HepG2 (cell line): ENCODE measurements around the gene CACNA1D. TPM values are rescaled to one million over a fixed set of nuclear protein-coding genes. Genes with fewer than 3 reads are reported as not detected.

Experiments
- ATAC-seq: fragments of 200-7000 bp; cut with Tn5 transposase; 3 replicates; pipeline ENCODE4 v1.9.1; 2020; ENCODE audit warnings: mild to moderate bottlenecking, moderate library complexity
- BruUV-seq: library from RNA; stranded (reverse); fragments of 400-500 nt; replicated peaks from 2 replicates; lab custom pipeline; 2021; lab: Mats Ljungman, UMichigan
- CTCF ChIA-PET: fragments of 300-600 bp; formaldehyde crosslinking; extraction: SDS; loops from one replicate; lab custom pipeline; 2021; ENCODE audit warnings: low total read pairs, inconsistent platforms, low intra/inter-chr PET ratio; lab: Yijun Ruan, JAX
- POLR2A ChIA-PET: fragments of 350-600 bp; sonication (Branson Sonifier 250); formaldehyde crosslinking; loops from one replicate; lab custom pipeline; 2020; ENCODE audit warnings: antibody characterized with exemption, inconsistent platforms; lab: Yijun Ruan, JAX
- DNase-seq: peaks from one replicate; pipeline ENCODE4 v3.0.0-alpha.2; 2015; ENCODE audit warnings: low spot score
- FAIRE-seq: peaks from 3 replicates; lab custom pipeline; 2011; peaks lifted over from hg19 to GRCh38; lab: Jason Lieb, UNC
- H2AFZ ChIP-seq: one replicate; pipeline ENCODE4 v1.6.1; 2011; ENCODE audit warnings: low read length, inconsistent platforms
- H3K27ac ChIP-seq: fragments of 300-600 bp; 3 replicates; pipeline ENCODE4 v1.8.0; 2011; ENCODE audit warnings: mixed run types, mild to moderate bottlenecking, mixed read lengths, low read length, inconsistent platforms; ENCODE audit not compliant: insufficient read depth; ENCODE audit errors: extremely low read length
- H3K27me3 ChIP-seq, 2 experiments: fragments of 200-600 bp in 1 of 2; 2 replicates in 1 of 2; 3 replicates in 1 of 2; pipeline versions ENCODE4 v1.6.0 to v1.8.0; 2011; ENCODE audit warnings: low read length in 2 of 2, mild to moderate bottlenecking in 2 of 2, moderate library complexity in 2 of 2, inconsistent platforms in 1 of 2; ENCODE audit not compliant: insufficient read depth in 2 of 2, control insufficient read depth in 1 of 2
- H3K36me3 ChIP-seq, 2 experiments: fragments of 200-600 bp in 1 of 2; replicated peaks in 1 of 2; 2 replicates in 1 of 2; 3 replicates in 1 of 2; pipeline versions ENCODE4 v1.5.1 to v1.8.0; 2011; ENCODE audit warnings: low read length in 2 of 2, inconsistent platforms in 1 of 2; ENCODE audit not compliant: insufficient read depth in 2 of 2, control insufficient read depth in 1 of 2
- H3K4me1 ChIP-seq: 2 replicates; pipeline ENCODE4 v1.5.1; 2012; ENCODE audit warnings: low read length, inconsistent platforms; ENCODE audit not compliant: insufficient read depth
- H3K4me2 ChIP-seq: 2 replicates; pipeline ENCODE4 v1.6.0; 2011; ENCODE audit warnings: low read depth, low read length, inconsistent platforms
- H3K4me3 ChIP-seq, 3 experiments: fragments of 200-600 bp in 1 of 3; sonication (generic), shearing (Covaris generic) in 1 of 3; replicated peaks in 1 of 3; 2 replicates each; pipeline ENCODE4 v1.5.1; 2011 to 2016; ENCODE audit warnings: low read length in 3 of 3, inconsistent platforms in 2 of 3, low read depth in 2 of 3, mild to moderate bottlenecking in 2 of 3, control low read depth in 1 of 3, mixed read lengths in 1 of 3; ENCODE audit not compliant: insufficient read depth in 1 of 3
- H3K79me2 ChIP-seq: one replicate; pipeline ENCODE4 v1.6.1; 2011; ENCODE audit warnings: low read length, inconsistent platforms; ENCODE audit not compliant: insufficient read depth
- H3K9ac ChIP-seq: 2 replicates; pipeline ENCODE4 v1.6.0; 2011; ENCODE audit warnings: mild to moderate bottlenecking, low read depth, low read length, inconsistent platforms; ENCODE audit not compliant: insufficient read depth
- H3K9me3 ChIP-seq: 2 replicates; pipeline ENCODE4 v1.5.1; 2012; ENCODE audit warnings: mild to moderate bottlenecking, low read length
- H4K20me1 ChIP-seq: 2 replicates; pipeline ENCODE4 v1.6.0; 2011; ENCODE audit warnings: inconsistent platforms, mild to moderate bottlenecking, low read length, moderate library complexity; ENCODE audit not compliant: insufficient read depth
- ZNF577 ChIP-seq: sonication (generic); formaldehyde crosslinking; IDR thresholded peaks from 2 replicates; pipeline ENCODE4 v1.4.0; 2020; ENCODE audit warnings: mild to moderate bottlenecking, low read depth, missing genetic modification reagents, borderline replicate concordance
- WGBS: methylation state at CpG from one replicate; pipeline ENCODE4 v1.1.6; 2017; ENCODE audit warnings: low lambda C conversion rate; 5-methylcytosine and 5-hydroxymethylcytosine counted together
- in situ Hi-C: cut with HindIII; loops from 2 replicates; pipeline ENCODE4 v1.10.0; 2017; ENCODE audit warnings: low pct_unique_long_range_greater_than_20kb; ENCODE audit not compliant: extremely low pct_ligation_motif_present
- intact Hi-C: fragments of 100-400 bp; cut with micrococcal nuclease; formaldehyde crosslinking; loops from one replicate; pipeline ENCODE4 v1.10.0; 2022; ENCODE audit not compliant: unreplicated experiment
- polyA plus RNA-seq, 8 experiments: library from polyadenylated mRNA; depleted of rRNA in 3 of 8; stranded (reverse) in 7 of 8; unstranded in 1 of 8; fragments of >200 nt; fragmentation: Illumina TruSeq in 4 of 8; extraction: Trizol in 4 of 8; gene quantifications; 2 replicates each; pipeline versions ENCODE4 v1.2.1 to v1.2.3, GENCODE V29; 2011 to 2016; ENCODE audit warnings: low read depth in 4 of 8, missing spikeins in 1 of 8, mixed read lengths in 1 of 8; ENCODE audit not compliant: insufficient read depth in 1 of 8
- total RNA-seq, 5 experiments: library from RNA; depleted of rRNA; stranded (reverse); fragments of >200 nt; fragmentation: Illumina TruSeq; extraction: Trizol; gene quantifications; 2 replicates each; pipeline ENCODE4 v1.2.3, GENCODE V29; 2016; ENCODE audit warnings: low read depth in 1 of 5
- TF ChIP-seq, protein P1 (sequence below): sonication (generic); formaldehyde crosslinking; IDR thresholded peaks from 2 replicates; pipeline ENCODE4 v1.4.0; 2020; ENCODE audit warnings: missing genetic modification reagents
- TF ChIP-seq, protein P2 (sequence below): sonication (generic); formaldehyde crosslinking; IDR thresholded peaks from 2 replicates; pipeline ENCODE4 v1.4.0; 2020; ENCODE audit warnings: missing genetic modification reagents
- TF ChIP-seq, protein P3 (sequence below): sonication (generic); formaldehyde crosslinking; IDR thresholded peaks from 2 replicates; pipeline ENCODE4 v1.9.0; 2022; ENCODE audit warnings: low read depth, missing genetic modification reagents

CACNA1D gene
- total and polyA plus RNA-seq, 2 of the 13 experiments (the other 11 are each of a cell fraction or from before 2014, with no cell fraction given), result 0.26 to 0.38 TPM

DNA sequence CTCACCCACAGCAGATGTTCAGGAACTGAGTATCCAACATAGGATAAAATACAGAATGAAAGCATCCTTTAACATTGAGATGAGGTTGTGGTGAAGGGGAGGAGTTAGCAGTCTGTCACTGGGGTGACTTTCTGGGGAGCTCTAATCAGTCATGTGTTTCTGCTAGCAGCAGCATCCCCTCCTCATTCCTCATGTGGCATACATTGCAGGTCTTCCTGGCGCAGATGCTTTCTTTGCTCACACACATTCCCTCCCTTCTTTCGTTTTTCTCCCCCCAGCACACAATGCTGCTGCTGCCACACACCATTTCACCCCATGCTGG lies 135.0 kb downstream of the CACNA1D start:
- POLR2A ChIA-PET, result no interaction called here
- Histone ChIP-seq H3K36me3 (no peaks in the 10 kb centered on the region), H2AFZ (no peak overlapping the region), H3K4me2 (no peak overlapping the region), H3K79me2 (no peaks in the 10 kb centered on the region), H3K4me3 (no peak overlapping the region), H4K20me1 (no peaks in the 10 kb centered on the region), H3K27me3 (no peaks in the 10 kb centered on the region), H3K9me3 (no peaks in the 10 kb centered on the region), H3K9ac (no peak overlapping the region), H3K4me1 (peaks cover 16% of the 10 kb centered on the region), H3K27ac (no peak overlapping the region)
- FAIRE-seq, result no peak
- CTCF ChIA-PET, result no interaction called here
- TF ChIP-seq, protein P1, sequence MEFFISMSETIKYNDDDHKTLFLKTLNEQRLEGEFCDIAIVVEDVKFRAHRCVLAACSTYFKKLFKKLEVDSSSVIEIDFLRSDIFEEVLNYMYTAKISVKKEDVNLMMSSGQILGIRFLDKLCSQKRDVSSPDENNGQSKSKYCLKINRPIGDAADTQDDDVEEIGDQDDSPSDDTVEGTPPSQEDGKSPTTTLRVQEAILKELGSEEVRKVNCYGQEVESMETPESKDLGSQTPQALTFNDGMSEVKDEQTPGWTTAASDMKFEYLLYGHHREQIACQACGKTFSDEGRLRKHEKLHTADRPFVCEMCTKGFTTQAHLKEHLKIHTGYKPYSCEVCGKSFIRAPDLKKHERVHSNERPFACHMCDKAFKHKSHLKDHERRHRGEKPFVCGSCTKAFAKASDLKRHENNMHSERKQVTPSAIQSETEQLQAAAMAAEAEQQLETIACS (CRISPR knock-in tag), result no peak
- TF ChIP-seq, protein P2, sequence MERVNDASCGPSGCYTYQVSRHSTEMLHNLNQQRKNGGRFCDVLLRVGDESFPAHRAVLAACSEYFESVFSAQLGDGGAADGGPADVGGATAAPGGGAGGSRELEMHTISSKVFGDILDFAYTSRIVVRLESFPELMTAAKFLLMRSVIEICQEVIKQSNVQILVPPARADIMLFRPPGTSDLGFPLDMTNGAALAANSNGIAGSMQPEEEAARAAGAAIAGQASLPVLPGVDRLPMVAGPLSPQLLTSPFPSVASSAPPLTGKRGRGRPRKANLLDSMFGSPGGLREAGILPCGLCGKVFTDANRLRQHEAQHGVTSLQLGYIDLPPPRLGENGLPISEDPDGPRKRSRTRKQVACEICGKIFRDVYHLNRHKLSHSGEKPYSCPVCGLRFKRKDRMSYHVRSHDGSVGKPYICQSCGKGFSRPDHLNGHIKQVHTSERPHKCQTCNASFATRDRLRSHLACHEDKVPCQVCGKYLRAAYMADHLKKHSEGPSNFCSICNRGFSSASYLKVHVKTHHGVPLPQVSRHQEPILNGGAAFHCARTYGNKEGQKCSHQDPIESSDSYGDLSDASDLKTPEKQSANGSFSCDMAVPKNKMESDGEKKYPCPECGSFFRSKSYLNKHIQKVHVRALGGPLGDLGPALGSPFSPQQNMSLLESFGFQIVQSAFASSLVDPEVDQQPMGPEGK (CRISPR knock-in tag), result no peak
- no peak for TF ChIP-seq ZNF577 (CRISPR knock-in tag)
- TF ChIP-seq, protein P3, sequence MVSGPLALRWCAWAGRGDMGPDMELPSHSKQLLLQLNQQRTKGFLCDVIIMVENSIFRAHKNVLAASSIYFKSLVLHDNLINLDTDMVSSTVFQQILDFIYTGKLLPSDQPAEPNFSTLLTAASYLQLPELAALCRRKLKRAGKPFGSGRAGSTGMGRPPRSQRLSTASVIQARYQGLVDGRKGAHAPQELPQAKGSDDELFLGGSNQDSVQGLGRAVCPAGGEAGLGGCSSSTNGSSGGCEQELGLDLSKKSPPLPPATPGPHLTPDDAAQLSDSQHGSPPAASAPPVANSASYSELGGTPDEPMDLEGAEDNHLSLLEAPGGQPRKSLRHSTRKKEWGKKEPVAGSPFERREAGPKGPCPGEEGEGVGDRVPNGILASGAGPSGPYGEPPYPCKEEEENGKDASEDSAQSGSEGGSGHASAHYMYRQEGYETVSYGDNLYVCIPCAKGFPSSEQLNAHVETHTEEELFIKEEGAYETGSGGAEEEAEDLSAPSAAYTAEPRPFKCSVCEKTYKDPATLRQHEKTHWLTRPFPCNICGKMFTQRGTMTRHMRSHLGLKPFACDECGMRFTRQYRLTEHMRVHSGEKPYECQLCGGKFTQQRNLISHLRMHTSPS, result no peak
- WGBS, result 60% methylated on average over 2 of the region's 2 CpGs
- BruUV-seq, result no TSS peak
- ATAC-seq, result no peak
- DNase-seq, result no peak
- intact Hi-C loops, result no loop called here
- in situ Hi-C loops, result no loop called here
